GM21737 (cell line): ENCODE results near the gene CHCHD3.

Source experiments
- ATAC-seq: cut with Tn5 transposase; IDR thresholded peaks from one replicate; pipeline ENCODE4 v1.9.1; 2021; ENCODE audit warnings: mild to moderate bottlenecking, moderate library complexity; ENCODE audit not compliant: unreplicated experiment

Gene CHCHD3

GRCh38 chr7:133081599-133082389 lies at the start of gene CHCHD3:
Gene CHCHD3, minus strand, starts transcription at chr7:133082090. Its CDS starts 153 bp downstream, at chr7:133081937.
- peak; percentile 99 for ATAC-seq

GRCh38 chr7:133130166-133130565 lies 48.3 kb upstream of the CHCHD3 start:
- ATAC-seq = no peak

GRCh38 chr7:133126422-133126821 lies 44.5 kb upstream of the CHCHD3 start:
- no peak for ATAC-seq

GRCh38 chr7:133124974-133125373 lies 43.1 kb upstream of the CHCHD3 start:
- ATAC-seq = no peak

GRCh38 chr7:133121175-133121844 lies 39.4 kb upstream of the CHCHD3 start:
- ATAC-seq = no peak

GRCh38 chr7:133119067-133119466 lies 37.2 kb upstream of the CHCHD3 start:
- no peak for ATAC-seq

GRCh38 chr7:133118261-133118660 lies 36.4 kb upstream of the CHCHD3 start:
- no peak for ATAC-seq

- ATAC-seq = no peak
Observed at GRCh38 chr7:133117452-133117851, 35.6 kb upstream of the CHCHD3 start.

GRCh38 chr7:133115596-133115995 lies 33.7 kb upstream of the CHCHD3 start:
- ATAC-seq = no peak

GRCh38 chr7:133114519-133114918 lies 32.6 kb upstream of the CHCHD3 start:
- ATAC-seq = no peak

GRCh38 chr7:133112976-133113375 lies 31.1 kb upstream of the CHCHD3 start:
- ATAC-seq = no peak

GRCh38 chr7:133112335-133112734 lies 30.4 kb upstream of the CHCHD3 start:
- ATAC-seq = no peak

- ATAC-seq = no peak
Observed at GRCh38 chr7:133110312-133110711, 28.4 kb upstream of the CHCHD3 start.

- ATAC-seq = no peak
Observed at GRCh38 chr7:133109816-133110215, 27.9 kb upstream of the CHCHD3 start.

GRCh38 chr7:133108023-133108422 lies 26.1 kb upstream of the CHCHD3 start:
- ATAC-seq = no peak

GRCh38 chr7:133102276-133103060 lies 20.6 kb upstream of the CHCHD3 start:
- ATAC-seq = no peak

GRCh38 chr7:133099633-133100286 lies 17.9 kb upstream of the CHCHD3 start:
- ATAC-seq = no peak

- no peak for ATAC-seq
Observed at GRCh38 chr7:133095119-133095671, 13.3 kb upstream of the CHCHD3 start.

GRCh38 chr7:133091943-133092464 lies 10.1 kb upstream of the CHCHD3 start:
- no peak for ATAC-seq

GRCh38 chr7:133082390-133082766 lies 488 bp upstream of the CHCHD3 start:
- no peak for ATAC-seq
